Activated CD8-positive, alpha-beta memory T cell treated with anti-CD3 and anti-CD28 coated beads for 24 hours (primary cell): Measurements from ENCODE around the gene TM4SF1.
"Not testable (repeated sequence)": the region's sequence is repeated elsewhere in the genome, so short reads cannot be mapped to it uniquely, and the experiment has no call there.

Experiments used
- DNase-seq: peaks from one replicate; pipeline ENCODE4 v3.0.0-alpha.2; 2020

The TM4SF1 gene

GRCh38 chr3:149393345-149394160 lies 16.1 kb upstream of the TM4SF1 start:
- DNase-seq = no peak

- DNase-seq = no peak
Observed at GRCh38 chr3:149391960-149392359, 14.5 kb upstream of the TM4SF1 start.

- no peak for DNase-seq
Observed at GRCh38 chr3:149390772-149391212, 13.3 kb upstream of the TM4SF1 start.

- no peak for DNase-seq
Observed at GRCh38 chr3:149390294-149390693, 12.8 kb upstream of the TM4SF1 start.

DNA sequence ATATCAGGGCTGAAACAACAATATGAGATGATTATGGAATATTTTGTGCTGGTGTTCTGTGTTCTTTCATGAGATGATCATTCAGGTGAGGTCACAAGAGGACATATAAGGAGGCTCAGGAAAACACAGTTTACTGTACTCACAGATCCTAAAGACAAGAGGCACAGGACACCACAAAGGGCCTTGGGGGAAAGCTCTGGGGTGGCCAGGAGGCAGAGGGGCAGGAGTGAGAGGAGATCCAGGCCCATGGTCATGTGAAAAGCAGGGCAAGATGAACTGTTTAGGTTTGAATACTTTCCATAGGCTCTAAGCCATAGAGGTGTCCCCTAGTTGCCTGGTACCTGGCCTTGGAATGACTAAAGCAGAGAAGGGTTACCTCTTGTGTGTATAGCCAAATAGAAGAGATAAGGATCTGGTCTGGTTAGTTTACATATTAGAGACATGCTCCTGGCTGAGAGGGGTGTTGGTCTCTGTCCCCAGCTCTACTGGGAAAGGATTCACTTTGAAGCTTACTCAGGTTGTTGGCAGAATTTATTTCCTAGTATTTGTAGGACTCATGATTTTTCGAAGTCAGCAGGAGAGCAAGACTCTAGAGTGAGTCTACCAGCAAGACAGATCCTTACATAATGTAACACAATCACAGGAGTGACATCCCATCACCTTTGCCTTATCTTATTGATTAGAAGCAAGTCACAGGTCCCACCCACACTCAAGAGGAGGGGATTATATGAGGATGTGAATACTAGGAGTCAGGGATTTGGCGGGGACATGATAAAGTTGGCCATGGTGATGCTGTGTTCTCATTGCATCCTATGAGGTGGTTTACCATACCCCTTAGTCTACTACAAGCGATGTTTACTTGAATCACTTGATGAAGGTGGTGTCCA lies 11.3 kb upstream of the TM4SF1 start:
- no peak for DNase-seq

DNA sequence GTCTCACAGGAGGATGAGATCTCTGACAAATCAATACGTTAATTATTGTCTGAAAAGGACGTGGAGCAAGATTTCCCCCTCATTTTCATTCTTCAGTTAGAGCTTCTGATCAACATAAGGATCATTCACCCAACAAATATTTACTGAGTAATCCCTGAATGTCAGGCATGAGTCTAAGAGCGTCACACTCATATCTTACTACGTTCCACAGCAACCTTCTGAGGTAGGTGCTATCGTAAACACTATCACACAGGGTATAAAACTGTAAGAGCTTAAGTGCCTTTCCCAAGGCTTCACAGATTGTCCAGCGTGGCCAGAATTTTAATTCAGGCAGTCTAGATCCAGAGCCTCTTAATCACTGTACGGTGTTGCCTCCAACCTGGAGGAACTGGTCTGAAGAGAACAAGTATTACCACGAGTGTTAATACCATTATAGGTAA lies 10.6 kb upstream of the TM4SF1 start:
- DNase-seq = no peak

DNA sequence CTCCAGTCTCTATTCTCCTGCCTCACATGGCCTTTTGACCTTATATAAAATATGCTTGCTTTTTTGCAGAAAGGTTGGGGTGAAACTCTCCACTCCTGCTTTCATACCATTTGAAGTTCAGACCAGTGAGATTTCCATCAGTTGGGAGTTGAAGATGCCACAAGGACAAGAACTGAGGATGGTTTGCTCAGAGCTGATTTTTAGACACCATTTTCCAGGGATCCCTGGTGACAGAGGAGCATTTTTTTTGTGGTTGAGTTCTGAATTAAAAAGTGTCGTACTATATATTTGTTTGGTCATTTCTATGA lies 8.8 kb upstream of the TM4SF1 start:
- DNase-seq = no peak

DNA sequence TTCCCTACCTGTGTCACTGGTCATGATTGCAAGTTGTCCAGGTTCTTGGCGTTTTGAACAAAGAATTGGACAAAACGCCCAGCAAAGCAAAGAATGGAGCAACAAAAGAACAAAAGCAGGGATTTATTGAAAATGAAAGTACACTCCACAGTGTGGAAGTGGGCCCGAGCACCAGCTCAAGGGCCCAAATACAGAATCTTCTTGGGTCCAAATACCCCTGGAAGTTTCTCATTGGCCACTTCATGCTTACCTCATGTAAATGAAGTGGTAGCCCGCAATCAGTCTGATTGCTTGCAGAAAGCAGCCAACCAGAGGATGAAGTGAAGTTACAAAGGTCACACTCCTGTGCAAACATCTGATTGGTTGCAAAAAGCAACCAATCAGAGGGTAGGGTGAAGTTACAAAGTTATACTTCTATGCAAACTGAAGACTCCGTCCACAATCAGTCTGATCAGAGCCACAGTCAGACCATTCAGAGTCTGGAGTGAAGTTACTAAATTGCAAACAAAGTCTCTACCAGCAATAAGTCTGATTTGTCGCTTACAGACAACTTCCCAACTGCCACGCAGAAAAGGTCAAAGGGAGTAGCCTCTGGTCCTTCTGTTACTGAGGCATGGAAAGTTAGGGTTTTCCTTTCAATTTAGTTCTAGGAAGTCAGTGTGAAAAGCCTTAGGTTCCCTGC lies 8.3 kb upstream of the TM4SF1 start:
- DNase-seq = no peak

DNA sequence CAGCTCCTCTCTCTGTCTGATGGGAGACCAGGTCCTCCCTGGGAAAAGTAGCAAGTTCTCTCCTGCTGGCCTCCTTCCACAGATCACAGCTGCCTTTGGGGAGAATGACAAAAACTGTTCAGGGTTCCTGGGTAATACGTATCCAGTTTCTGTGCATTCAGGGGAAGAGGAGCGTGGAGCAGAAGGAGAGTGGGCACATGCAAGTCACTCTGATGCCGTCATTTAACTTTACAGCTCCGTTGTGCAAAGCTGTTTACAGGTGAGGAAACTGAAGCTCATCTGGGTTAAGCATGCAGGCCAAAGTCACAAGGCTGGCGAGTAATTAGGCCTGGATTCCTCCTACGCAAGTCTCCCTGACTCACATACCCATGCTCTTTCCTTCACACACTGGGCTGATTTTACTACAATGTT lies 7.5 kb upstream of the TM4SF1 start:
- no peak for DNase-seq

DNA sequence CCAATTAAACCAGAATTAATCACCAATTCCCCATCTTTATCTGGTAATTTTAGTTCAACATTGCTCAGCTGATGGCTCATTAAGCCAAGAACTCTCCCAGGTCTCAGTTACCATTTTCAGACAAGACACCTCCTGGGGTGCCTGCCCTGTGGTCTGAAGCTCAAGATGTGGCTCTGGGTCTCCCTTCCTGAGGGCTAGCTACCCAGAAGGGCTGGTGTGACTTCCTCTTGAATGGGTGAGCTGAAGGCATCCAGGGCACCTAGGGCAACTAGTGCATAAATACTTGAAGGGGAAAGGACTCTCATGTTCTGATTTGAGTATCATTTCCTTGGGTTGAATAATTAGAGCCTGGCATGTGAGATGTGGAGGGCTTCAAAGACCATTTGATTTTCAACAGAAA lies 6.7 kb upstream of the TM4SF1 start:
- DNase-seq = no peak

GRCh38 chr3:149383703-149384102 lies 6.3 kb upstream of the TM4SF1 start:
- no peak for DNase-seq

DNA sequence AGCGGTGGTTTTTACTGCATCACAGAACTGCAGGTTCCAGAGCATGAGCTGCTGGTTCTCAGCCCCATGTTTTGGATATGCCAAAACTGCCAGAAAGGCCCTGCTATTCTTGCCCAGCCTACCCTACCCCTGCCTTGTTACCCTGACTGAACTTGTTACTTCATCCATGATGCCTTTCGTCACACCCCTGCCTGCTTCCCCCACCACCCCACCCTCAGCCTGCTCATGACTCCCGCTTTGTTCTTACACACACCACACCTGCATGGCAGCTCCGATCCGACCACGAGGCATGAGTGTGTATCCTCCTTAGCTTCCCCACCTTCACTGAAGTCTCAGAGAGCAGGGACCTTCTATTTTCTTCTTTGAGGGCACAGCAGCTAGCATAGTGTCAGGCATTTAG lies 5.1 kb upstream of the TM4SF1 start:
- DNase-seq = no peak

GRCh38 chr3:149382101-149382467 lies 4.6 kb upstream of the TM4SF1 start:
- DNase-seq = no peak

DNA sequence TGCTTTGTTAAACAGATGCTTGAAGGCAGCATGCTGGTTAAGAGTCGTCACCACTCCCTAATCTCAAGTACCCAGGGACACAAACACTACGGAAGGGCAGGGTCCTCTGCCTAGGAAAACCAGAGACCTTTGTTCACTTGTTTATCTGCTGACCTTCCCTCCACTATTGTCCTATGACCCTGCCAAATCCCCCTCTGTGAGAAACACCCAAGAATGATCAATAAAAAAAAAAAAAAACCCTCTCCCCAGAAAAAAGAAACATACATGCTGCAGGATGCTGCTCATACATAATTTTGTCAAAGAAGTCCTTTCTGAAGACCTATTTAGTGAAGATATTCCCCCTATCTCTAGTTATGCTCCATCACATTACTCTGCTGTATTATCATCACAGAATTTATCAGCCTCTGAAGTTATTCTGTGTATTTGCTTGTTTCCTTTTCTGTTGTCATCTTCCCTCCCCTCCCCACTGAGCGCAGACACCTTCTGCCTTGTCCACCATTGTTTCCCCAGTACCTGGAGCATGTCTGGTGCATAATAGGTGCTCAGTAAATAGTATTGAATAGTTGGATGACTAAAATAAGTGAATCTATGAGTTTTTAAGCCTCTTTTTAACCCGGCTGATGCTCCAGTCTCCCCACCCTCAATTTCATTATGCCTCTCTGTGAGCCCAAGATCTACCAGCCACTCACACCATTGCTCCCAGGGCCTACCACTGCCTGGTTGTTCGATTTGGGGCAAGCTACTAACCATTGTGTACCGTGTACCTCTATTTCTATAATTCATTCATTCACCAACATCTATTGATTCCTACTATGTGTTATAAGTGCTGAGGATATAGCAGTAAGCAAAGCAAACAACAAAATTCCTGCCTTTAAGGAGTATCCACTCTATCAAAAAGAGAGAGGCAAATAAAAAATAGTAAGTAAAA lies 4.0 kb upstream of the TM4SF1 start:
- DNase-seq = no peak

DNA sequence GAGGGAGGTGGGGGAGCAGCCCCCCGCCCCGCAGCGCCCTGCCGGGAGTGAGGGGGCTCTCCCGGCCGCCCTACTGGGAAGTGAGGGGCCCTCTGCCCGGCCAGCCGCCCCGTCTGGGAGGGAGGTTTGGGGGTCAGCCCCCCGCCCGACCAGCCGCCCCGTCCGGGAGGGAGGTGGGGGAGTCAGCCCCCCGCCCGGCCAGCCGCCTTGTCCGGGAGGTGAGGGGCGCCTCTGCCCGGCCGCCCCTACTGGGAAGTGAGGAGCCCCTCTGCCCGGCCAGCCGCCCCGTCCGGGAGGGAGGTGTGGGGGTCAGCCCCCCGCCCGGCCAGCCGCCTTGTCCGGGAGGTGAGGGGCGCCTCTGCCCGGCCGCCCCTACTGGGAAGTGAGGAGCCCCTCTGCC lies 2.8 kb upstream of the TM4SF1 start:
- not testable (repeated sequence) for DNase-seq

DNA sequence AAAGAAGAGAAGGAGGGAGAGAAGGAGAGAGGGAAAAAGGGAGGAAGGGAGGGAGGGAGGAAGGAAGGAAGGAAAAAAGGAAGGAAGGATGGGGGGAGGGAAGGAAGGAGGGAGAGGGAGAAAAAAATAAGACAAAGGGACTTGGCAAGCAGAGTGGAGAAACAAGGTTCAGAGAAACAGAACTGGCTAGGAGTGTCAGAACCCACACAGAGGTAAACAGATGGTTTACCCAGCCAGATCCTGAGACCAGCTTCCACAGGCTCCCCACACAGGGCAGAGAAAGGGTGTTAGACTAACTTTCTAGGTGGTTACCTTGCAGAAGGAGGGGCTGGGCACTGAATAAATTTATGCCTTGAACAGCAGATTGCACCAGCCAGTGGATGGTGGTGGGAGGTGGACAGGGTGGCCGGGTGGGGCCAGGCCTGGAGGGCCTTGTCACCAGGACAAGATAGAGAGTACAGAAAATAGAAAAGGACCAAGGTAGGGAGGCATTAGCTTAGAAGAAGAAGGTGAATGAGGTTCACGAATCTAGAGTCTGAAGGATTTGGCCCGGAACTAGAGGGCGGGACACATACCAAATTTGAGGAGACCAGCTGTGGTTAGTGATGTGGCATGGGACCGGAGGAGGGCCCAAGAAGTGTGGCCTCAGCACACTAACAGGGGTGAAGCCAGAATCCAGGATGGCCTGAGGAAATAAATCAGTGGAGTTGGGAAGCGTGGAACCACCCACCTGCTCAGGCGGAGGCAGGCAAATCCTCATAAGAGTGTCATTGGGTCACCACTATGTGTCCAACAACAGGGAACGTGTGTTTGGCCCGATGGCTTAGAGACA lies 1.2 kb upstream of the TM4SF1 start:
- no peak for DNase-seq

DNA sequence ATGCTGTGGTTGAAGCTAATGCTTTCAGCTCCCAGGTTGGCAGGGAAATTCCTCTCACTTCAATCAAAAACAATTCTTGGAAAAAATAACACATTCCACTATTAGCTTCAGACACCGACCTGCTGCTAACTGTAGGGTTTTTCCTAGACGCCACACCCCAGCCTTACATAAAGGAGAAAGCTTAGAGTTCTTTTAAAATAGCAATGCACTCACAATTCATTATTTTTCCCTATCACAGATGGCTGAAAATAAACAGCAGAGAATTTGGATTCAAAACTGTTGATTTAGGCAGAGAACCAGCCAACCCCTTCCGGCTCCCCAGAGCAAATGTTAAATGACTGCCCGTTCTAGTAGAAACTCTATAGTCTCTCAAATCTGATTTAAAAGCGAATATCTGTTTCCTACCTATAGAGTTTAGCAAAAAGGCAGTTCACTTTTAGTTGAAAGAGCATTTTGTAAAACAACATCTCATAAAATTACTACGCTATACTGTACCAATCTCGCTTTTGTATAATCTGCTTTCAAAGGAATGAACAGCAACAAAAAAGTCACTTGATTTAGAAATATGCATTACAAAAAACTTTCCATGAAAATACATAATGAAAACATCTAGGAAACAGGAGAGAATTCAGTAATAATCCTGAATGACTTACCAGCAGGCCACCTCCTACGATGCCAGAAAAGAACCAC lies 586 bp downstream of the TM4SF1 start:
- DNase-seq = no peak

DNA sequence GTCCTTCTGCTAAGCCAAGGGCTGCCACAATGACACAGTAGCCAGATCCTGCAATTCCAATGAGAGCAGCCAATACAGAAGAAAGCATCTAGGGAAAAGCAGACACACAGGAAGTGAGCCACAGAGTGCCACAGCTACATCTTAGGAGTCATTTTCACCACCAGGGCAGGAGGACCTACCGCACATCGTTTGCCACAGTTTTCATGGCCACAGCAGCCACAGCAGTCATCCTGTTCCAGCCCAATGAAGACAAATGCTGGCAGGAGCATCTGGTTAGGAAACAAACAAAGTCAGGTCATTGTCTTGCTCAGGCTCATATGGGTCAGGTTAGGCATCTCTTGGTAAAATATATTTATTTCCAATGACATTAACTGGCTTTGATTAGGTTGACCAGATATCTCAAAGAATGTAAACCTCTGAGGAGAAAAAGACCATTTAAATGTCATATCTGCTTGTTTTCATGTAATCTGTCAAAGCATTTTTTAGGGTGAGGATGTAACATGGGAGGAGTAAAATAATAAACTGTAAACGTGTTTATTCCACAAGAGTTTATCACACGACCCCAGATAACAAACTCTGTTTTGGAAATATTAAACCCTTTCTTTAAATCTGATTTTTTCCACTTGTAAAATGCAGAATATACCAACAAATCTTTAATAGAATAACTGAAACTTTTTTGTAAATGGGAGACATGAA lies 1.8 kb downstream of the TM4SF1 start:
- DNase-seq = no peak

DNA sequence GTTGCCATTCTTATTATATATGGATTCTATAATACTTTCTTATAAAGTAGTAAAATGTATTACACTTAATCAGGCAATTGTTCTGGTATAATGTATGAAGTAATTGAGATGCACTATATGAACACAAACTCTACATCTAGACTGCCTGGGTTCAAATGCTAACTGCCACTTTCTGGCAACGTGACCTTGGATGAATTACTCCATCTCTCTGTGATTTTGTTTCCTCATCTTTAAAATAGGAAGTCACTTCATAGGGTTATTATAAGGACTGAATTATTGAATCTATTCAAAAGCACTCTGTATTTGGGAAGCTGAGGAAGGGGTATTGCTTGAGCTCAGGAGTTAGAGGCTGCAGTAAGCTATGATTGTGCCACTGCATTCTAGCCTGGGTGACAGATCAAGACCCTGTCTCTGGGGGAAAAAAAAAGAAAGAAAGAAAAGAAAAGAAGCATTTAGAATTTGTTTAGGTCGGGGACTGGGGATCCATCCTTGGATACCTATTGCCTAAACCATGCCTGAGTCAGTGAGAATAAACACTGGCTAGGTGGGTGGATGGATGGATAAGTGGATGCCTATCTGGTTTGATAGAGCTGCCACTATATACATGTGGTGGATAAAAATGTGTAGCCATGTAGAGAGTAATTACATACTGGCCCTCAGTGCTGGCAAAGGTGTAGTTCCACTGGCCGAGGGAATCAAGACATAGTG lies 2.5 kb downstream of the TM4SF1 start:
- DNase-seq = no peak

- DNase-seq = no peak
Observed at GRCh38 chr3:149374391-149374790, 3.1 kb downstream of the TM4SF1 start.
